ENCODE measurements around the gene TEDDM1.

GRCh38 chr1:182400567-182400966 is at the start of gene TEDDM1:
- TF ChIP-seq CTCF (conservative IDR thresholded peaks at IDR 0.05; ENCODE audit: low read length), result no peak
- TF ChIP-seq EZH2phosphoT487 (IDR thresholded peaks at IDR 0.05; ENCODE audit: borderline replicate concordance), result no peak
